SIG-M5 treated with dmso at 0.1 percent for 504 hours (cell line): Measurements from ENCODE around the gene FBXW11.

ENCODE experiments used
- DNase-seq: peaks from one replicate; lab custom pipeline; 2025; ENCODE audit not compliant: unreplicated experiment; lab: John Stamatoyannopoulos, UW

FBXW11 gene

GRCh38 chr5:171846323-171846722 lies 160.1 kb downstream of the FBXW11 start:
- no peak for DNase-seq

- DNase-seq: no peak
These were observed 160.6 kb downstream of the FBXW11 start for GRCh38 chr5:171845857-171846256.

- no peak for DNase-seq
These were observed 161.3 kb downstream of the FBXW11 start for GRCh38 chr5:171845040-171845630.

GRCh38 chr5:171842777-171843328 lies 163.6 kb downstream of the FBXW11 start:
- DNase-seq: no peak

- DNase-seq: no peak
These were observed 164.3 kb downstream of the FBXW11 start for GRCh38 chr5:171841984-171842776.

GRCh38 chr5:171840711-171841522 lies 165.5 kb downstream of the FBXW11 start:
- DNase-seq: peak; percentile 84

- no peak for DNase-seq
These were observed 166.4 kb downstream of the FBXW11 start for GRCh38 chr5:171840066-171840465.

- DNase-seq: peak; percentile 45
These were observed 167.3 kb downstream of the FBXW11 start for GRCh38 chr5:171839112-171839511.

GRCh38 chr5:171838066-171838465 lies 168.4 kb downstream of the FBXW11 start:
- DNase-seq: no peak

- DNase-seq: no peak
These were observed 168.9 kb downstream of the FBXW11 start for GRCh38 chr5:171837522-171837921.

GRCh38 chr5:171835066-171835465 lies 171.4 kb downstream of the FBXW11 start:
- no peak for DNase-seq

GRCh38 chr5:171834461-171834860 lies 172.0 kb downstream of the FBXW11 start:
- DNase-seq: no peak

GRCh38 chr5:171832775-171833174 lies 173.7 kb downstream of the FBXW11 start:
- DNase-seq: no peak

- no peak for DNase-seq
These were observed 175.8 kb downstream of the FBXW11 start for GRCh38 chr5:171830686-171831085.

- DNase-seq: no peak
These were observed 179.3 kb downstream of the FBXW11 start for GRCh38 chr5:171827162-171827561.

- no peak for DNase-seq
These were observed 180.3 kb downstream of the FBXW11 start for GRCh38 chr5:171826132-171826531.

- DNase-seq: no peak
These were observed 181.4 kb downstream of the FBXW11 start for GRCh38 chr5:171825051-171825450.

GRCh38 chr5:171823269-171823668 lies 183.2 kb downstream of the FBXW11 start:
- no peak for DNase-seq

- no peak for DNase-seq
These were observed 185.2 kb downstream of the FBXW11 start for GRCh38 chr5:171821286-171821685.

- no peak for DNase-seq
These were observed 185.9 kb downstream of the FBXW11 start for GRCh38 chr5:171820561-171820960.

GRCh38 chr5:171816666-171817065 lies 189.8 kb downstream of the FBXW11 start:
- no peak for DNase-seq
